HepG2 (cell line): ENCODE results near the gene ZNF483. TPM values are rescaled to one million over a fixed set of nuclear protein-coding genes. Genes with fewer than 3 reads are reported as not detected.

Source experiments
- ATAC-seq: fragments of 200-7000 bp; cut with Tn5 transposase; 3 replicates; pipeline ENCODE4 v1.9.1; 2020; ENCODE audit warnings: mild to moderate bottlenecking, moderate library complexity
- BruUV-seq: library from RNA; stranded (reverse); fragments of 400-500 nt; replicated peaks from 2 replicates; lab custom pipeline; 2021; lab: Mats Ljungman, UMichigan
- CTCF ChIA-PET: fragments of 300-600 bp; formaldehyde crosslinking; extraction: SDS; loops from one replicate; lab custom pipeline; 2021; ENCODE audit warnings: low total read pairs, inconsistent platforms, low intra/inter-chr PET ratio; lab: Yijun Ruan, JAX
- POLR2A ChIA-PET: fragments of 350-600 bp; sonication (Branson Sonifier 250); formaldehyde crosslinking; loops from one replicate; lab custom pipeline; 2020; ENCODE audit warnings: antibody characterized with exemption, inconsistent platforms; lab: Yijun Ruan, JAX
- DNase-seq: peaks from one replicate; pipeline ENCODE4 v3.0.0-alpha.2; 2015; ENCODE audit warnings: low spot score
- FAIRE-seq: peaks from 3 replicates; lab custom pipeline; 2011; peaks lifted over from hg19 to GRCh38; lab: Jason Lieb, UNC
- H2AFZ ChIP-seq: one replicate; pipeline ENCODE4 v1.6.1; 2011; ENCODE audit warnings: low read length, inconsistent platforms
- H3K27ac ChIP-seq: fragments of 300-600 bp; 3 replicates; pipeline ENCODE4 v1.8.0; 2011; ENCODE audit warnings: mixed run types, mild to moderate bottlenecking, mixed read lengths, low read length, inconsistent platforms; ENCODE audit not compliant: insufficient read depth; ENCODE audit errors: extremely low read length
- H3K27me3 ChIP-seq, 2 experiments: fragments of 200-600 bp in 1 of 2; 2 replicates in 1 of 2; 3 replicates in 1 of 2; pipeline versions ENCODE4 v1.6.0 to v1.8.0; 2011; ENCODE audit warnings: low read length in 2 of 2, mild to moderate bottlenecking in 2 of 2, moderate library complexity in 2 of 2, inconsistent platforms in 1 of 2; ENCODE audit not compliant: insufficient read depth in 2 of 2, control insufficient read depth in 1 of 2
- H3K36me3 ChIP-seq, 2 experiments: fragments of 200-600 bp in 1 of 2; replicated peaks in 1 of 2; 2 replicates in 1 of 2; 3 replicates in 1 of 2; pipeline versions ENCODE4 v1.5.1 to v1.8.0; 2011; ENCODE audit warnings: low read length in 2 of 2, inconsistent platforms in 1 of 2; ENCODE audit not compliant: insufficient read depth in 2 of 2, control insufficient read depth in 1 of 2
- H3K4me1 ChIP-seq: 2 replicates; pipeline ENCODE4 v1.5.1; 2012; ENCODE audit warnings: low read length, inconsistent platforms; ENCODE audit not compliant: insufficient read depth
- H3K4me2 ChIP-seq: 2 replicates; pipeline ENCODE4 v1.6.0; 2011; ENCODE audit warnings: low read depth, low read length, inconsistent platforms
- H3K4me3 ChIP-seq, 3 experiments: fragments of 200-600 bp in 1 of 3; sonication (generic), shearing (Covaris generic) in 1 of 3; replicated peaks in 1 of 3; 2 replicates each; pipeline ENCODE4 v1.5.1; 2011 to 2016; ENCODE audit warnings: low read length in 3 of 3, inconsistent platforms in 2 of 3, low read depth in 2 of 3, mild to moderate bottlenecking in 2 of 3, control low read depth in 1 of 3, mixed read lengths in 1 of 3; ENCODE audit not compliant: insufficient read depth in 1 of 3
- H3K79me2 ChIP-seq: one replicate; pipeline ENCODE4 v1.6.1; 2011; ENCODE audit warnings: low read length, inconsistent platforms; ENCODE audit not compliant: insufficient read depth
- H3K9ac ChIP-seq: 2 replicates; pipeline ENCODE4 v1.6.0; 2011; ENCODE audit warnings: mild to moderate bottlenecking, low read depth, low read length, inconsistent platforms; ENCODE audit not compliant: insufficient read depth
- H3K9me3 ChIP-seq: 2 replicates; pipeline ENCODE4 v1.5.1; 2012; ENCODE audit warnings: mild to moderate bottlenecking, low read length
- H4K20me1 ChIP-seq: 2 replicates; pipeline ENCODE4 v1.6.0; 2011; ENCODE audit warnings: inconsistent platforms, mild to moderate bottlenecking, low read length, moderate library complexity; ENCODE audit not compliant: insufficient read depth
- WGBS: methylation state at CpG from one replicate; pipeline ENCODE4 v1.1.6; 2017; ENCODE audit warnings: low lambda C conversion rate; 5-methylcytosine and 5-hydroxymethylcytosine counted together
- in situ Hi-C: cut with HindIII; loops from 2 replicates; pipeline ENCODE4 v1.10.0; 2017; ENCODE audit warnings: low pct_unique_long_range_greater_than_20kb; ENCODE audit not compliant: extremely low pct_ligation_motif_present
- intact Hi-C: fragments of 100-400 bp; cut with micrococcal nuclease; formaldehyde crosslinking; loops from one replicate; pipeline ENCODE4 v1.10.0; 2022; ENCODE audit not compliant: unreplicated experiment
- polyA plus RNA-seq, 8 experiments: library from polyadenylated mRNA; depleted of rRNA in 3 of 8; stranded (reverse) in 7 of 8; unstranded in 1 of 8; fragments of >200 nt; fragmentation: Illumina TruSeq in 4 of 8; extraction: Trizol in 4 of 8; gene quantifications; 2 replicates each; pipeline versions ENCODE4 v1.2.1 to v1.2.3, GENCODE V29; 2011 to 2016; ENCODE audit warnings: low read depth in 4 of 8, missing spikeins in 1 of 8, mixed read lengths in 1 of 8; ENCODE audit not compliant: insufficient read depth in 1 of 8
- total RNA-seq, 5 experiments: library from RNA; depleted of rRNA; stranded (reverse); fragments of >200 nt; fragmentation: Illumina TruSeq; extraction: Trizol; gene quantifications; 2 replicates each; pipeline ENCODE4 v1.2.3, GENCODE V29; 2016; ENCODE audit warnings: low read depth in 1 of 5
- TF ChIP-seq, protein P1 (sequence below): sonication (generic); formaldehyde crosslinking; IDR thresholded peaks from 2 replicates; pipeline ENCODE4 v1.9.0; 2022; ENCODE audit warnings: low read depth, missing genetic modification reagents
- TF ChIP-seq, protein P2 (sequence below): sonication (generic); formaldehyde crosslinking; IDR thresholded peaks from 2 replicates; pipeline ENCODE4 v1.4.0; 2020; ENCODE audit warnings: missing genetic modification reagents, borderline replicate concordance

The ZNF483 gene
- total and polyA plus RNA-seq, 2 of the 13 experiments (the other 11 are each of a cell fraction or from before 2014, with no cell fraction given), result 2.0 to 9.5 TPM

DNA sequence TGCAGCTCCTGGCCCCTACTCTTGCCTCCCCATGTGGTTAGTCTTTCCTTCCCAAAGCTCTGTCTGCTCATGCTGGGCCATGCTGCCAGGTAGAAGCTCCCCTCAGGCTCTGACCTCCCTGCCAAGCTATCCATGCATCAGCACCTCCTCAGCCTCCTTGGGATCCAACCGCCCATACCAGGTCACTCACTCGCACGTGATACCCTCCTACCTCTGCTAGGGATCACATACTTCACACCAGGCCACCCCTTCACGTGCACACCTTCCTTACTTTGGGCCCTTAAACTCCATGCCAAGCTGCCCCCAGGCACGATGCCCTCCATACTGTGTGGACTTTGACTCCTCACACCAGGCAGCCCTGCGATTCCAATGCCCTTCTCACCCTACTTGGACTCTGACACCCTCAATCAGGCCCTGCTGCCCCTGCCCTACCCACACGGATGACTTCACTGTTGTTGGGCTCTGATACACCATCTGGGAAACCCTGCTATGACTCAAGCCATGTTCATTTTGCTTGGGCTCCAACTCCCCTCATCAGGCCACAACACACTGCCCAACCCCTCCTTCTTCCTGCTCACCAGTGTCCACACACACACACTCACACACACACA is 34.1 kb downstream of the ZNF483 start:
- FAIRE-seq (no peak), DNase-seq (no peak), ATAC-seq (peak; percentile 55)
- intact Hi-C loops, result no loop called here
- TF ChIP-seq, protein P1, sequence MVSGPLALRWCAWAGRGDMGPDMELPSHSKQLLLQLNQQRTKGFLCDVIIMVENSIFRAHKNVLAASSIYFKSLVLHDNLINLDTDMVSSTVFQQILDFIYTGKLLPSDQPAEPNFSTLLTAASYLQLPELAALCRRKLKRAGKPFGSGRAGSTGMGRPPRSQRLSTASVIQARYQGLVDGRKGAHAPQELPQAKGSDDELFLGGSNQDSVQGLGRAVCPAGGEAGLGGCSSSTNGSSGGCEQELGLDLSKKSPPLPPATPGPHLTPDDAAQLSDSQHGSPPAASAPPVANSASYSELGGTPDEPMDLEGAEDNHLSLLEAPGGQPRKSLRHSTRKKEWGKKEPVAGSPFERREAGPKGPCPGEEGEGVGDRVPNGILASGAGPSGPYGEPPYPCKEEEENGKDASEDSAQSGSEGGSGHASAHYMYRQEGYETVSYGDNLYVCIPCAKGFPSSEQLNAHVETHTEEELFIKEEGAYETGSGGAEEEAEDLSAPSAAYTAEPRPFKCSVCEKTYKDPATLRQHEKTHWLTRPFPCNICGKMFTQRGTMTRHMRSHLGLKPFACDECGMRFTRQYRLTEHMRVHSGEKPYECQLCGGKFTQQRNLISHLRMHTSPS (CRISPR knock-in tag), result 0 out of 2 replicates have a peak, but pooled peaks have one; percentile 26
- TF ChIP-seq, protein P2, sequence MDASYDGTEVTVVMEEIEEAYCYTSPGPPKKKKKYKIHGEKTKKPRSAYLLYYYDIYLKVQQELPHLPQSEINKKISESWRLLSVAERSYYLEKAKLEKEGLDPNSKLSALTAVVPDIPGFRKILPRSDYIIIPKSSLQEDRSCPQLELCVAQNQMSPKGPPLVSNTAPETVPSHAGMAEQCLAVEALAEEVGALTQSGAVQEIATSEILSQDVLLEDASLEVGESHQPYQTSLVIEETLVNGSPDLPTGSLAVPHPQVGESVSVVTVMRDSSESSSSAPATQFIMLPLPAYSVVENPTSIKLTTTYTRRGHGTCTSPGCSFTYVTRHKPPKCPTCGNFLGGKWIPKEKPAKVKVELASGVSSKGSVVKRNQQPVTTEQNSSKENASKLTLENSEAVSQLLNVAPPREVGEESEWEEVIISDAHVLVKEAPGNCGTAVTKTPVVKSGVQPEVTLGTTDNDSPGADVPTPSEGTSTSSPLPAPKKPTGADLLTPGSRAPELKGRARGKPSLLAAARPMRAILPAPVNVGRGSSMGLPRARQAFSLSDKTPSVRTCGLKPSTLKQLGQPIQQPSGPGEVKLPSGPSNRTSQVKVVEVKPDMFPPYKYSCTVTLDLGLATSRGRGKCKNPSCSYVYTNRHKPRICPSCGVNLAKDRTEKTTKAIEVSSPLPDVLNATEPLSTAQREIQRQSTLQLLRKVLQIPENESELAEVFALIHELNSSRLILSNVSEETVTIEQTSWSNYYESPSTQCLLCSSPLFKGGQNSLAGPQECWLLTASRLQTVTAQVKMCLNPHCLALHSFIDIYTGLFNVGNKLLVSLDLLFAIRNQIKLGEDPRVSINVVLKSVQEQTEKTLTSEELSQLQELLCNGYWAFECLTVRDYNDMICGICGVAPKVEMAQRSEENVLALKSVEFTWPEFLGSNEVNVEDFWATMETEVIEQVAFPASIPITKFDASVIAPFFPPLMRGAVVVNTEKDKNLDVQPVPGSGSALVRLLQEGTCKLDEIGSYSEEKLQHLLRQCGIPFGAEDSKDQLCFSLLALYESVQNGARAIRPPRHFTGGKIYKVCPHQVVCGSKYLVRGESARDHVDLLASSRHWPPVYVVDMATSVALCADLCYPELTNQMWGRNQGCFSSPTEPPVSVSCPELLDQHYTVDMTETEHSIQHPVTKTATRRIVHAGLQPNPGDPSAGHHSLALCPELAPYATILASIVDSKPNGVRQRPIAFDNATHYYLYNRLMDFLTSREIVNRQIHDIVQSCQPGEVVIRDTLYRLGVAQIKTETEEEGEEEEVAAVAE, result no peak
- Histone ChIP-seq H2AFZ (no peak overlapping the region), H3K9ac (no peak overlapping the region), H3K4me2 (no peak overlapping the region), H3K4me1 (no peaks in the 10 kb centered on the region), H3K36me3 (no peaks in the 10 kb centered on the region), H3K79me2 (no peaks in the 10 kb centered on the region), H3K9me3 (peaks cover 21% of the 10 kb centered on the region), H3K27ac (no peak overlapping the region), H3K27me3 (no peaks in the 10 kb centered on the region), H4K20me1 (no peaks in the 10 kb centered on the region), H3K4me3 (no peak overlapping the region)
- BruUV-seq, result no TSS peak
- ChIA-PET CTCF (no interaction called here), POLR2A (no interaction called here)
- 55% methylated on average over 7 of the region's 7 CpGs for WGBS
- in situ Hi-C loops, result no loop called here
